H9 (cell line): ENCODE data around the gene EFCAB6. TPM values are rescaled to one million over a fixed set of nuclear protein-coding genes. Genes with fewer than 3 reads are reported as not detected.
A peak's percentile ranks its signal among the peaks of the same experiment; 100 is the strongest.

Experiments
- DNase-seq: peaks from one replicate; pipeline ENCODE4 v3.0.0-alpha.2; 2017
- H2AFZ ChIP-seq: one replicate; pipeline ENCODE4 v1.6.1; 2013; ENCODE audit warnings: mild to moderate bottlenecking, low read length, control low read depth, moderate library complexity
- H2AK5ac ChIP-seq: 2 replicates; pipeline ENCODE4 v1.6.1; 2013; ENCODE audit warnings: low read length, control low read depth, mixed read lengths; ENCODE audit not compliant: insufficient read length
- H2BK120ac ChIP-seq: one replicate; pipeline ENCODE4 v1.6.1; 2013; ENCODE audit warnings: low read depth, mild to moderate bottlenecking, low read length, control low read depth, inconsistent platforms; ENCODE audit not compliant: poor library complexity, severe bottlenecking
- H2BK12ac ChIP-seq: 2 replicates; pipeline ENCODE4 v1.6.1; 2013; ENCODE audit warnings: low read length, control low read depth, mixed read lengths, low read depth; ENCODE audit not compliant: insufficient read length
- H2BK15ac ChIP-seq: 2 replicates; pipeline ENCODE4 v1.6.1; 2013; ENCODE audit warnings: low read depth, low read length, control low read depth
- H2BK20ac ChIP-seq: one replicate; pipeline ENCODE4 v1.6.1; 2013; ENCODE audit warnings: low read depth, mild to moderate bottlenecking, low read length, control low read depth, inconsistent platforms; ENCODE audit not compliant: poor library complexity, severe bottlenecking
- H2BK5ac ChIP-seq: 2 replicates; pipeline ENCODE4 v1.6.1; 2013; ENCODE audit warnings: low read length, control low read depth, mixed read lengths; ENCODE audit not compliant: insufficient read length
- H3K14ac ChIP-seq: 2 replicates; pipeline ENCODE4 v1.6.1; 2013; ENCODE audit warnings: low read length, control low read depth; ENCODE audit not compliant: insufficient read depth
- H3K18ac ChIP-seq: 2 replicates; pipeline ENCODE4 v1.6.1; 2013; ENCODE audit warnings: low read depth, mild to moderate bottlenecking, mixed read lengths, low read length, control low read depth; ENCODE audit not compliant: insufficient read length
- H3K23ac ChIP-seq: 2 replicates; pipeline ENCODE4 v1.6.1; 2013; ENCODE audit warnings: low read length, control low read depth, mixed read lengths, low read depth; ENCODE audit not compliant: insufficient read length
- H3K23me2 ChIP-seq: 2 replicates; pipeline ENCODE4 v1.6.1; 2013; ENCODE audit warnings: low read depth, mild to moderate bottlenecking, mixed read lengths, low read length, control low read depth; ENCODE audit not compliant: insufficient read length, poor library complexity, severe bottlenecking
- H3K27ac ChIP-seq: 2 replicates; pipeline ENCODE4 v1.5.1; 2013; ENCODE audit warnings: low read length, control low read depth, mixed read lengths, low read depth; ENCODE audit not compliant: insufficient read length
- H3K27me3 ChIP-seq: 2 replicates; pipeline ENCODE4 v1.6.1; 2013; ENCODE audit warnings: low read length, control low read depth, inconsistent platforms; ENCODE audit not compliant: insufficient read depth
- H3K4ac ChIP-seq: 2 replicates; pipeline ENCODE4 v1.6.1; 2013; ENCODE audit warnings: low read depth, mild to moderate bottlenecking, control low read depth, inconsistent platforms, low read length, moderate library complexity
- H3K4me1 ChIP-seq: 2 replicates; pipeline ENCODE4 v1.6.1; 2013; ENCODE audit warnings: low read length, control low read depth, inconsistent platforms; ENCODE audit not compliant: insufficient read depth
- H3K4me2 ChIP-seq: 2 replicates; pipeline ENCODE4 v1.6.1; 2013; ENCODE audit warnings: low read length, control low read depth, mixed read lengths; ENCODE audit not compliant: insufficient read length, insufficient read depth
- H3K56ac ChIP-seq: 2 replicates; pipeline ENCODE4 v1.6.1; 2013; ENCODE audit warnings: low read depth, mild to moderate bottlenecking, mixed read lengths, low read length, control low read depth; ENCODE audit not compliant: insufficient read length
- H3K79me1 ChIP-seq: 2 replicates; pipeline ENCODE4 v1.6.1; 2013; ENCODE audit warnings: low read depth, mild to moderate bottlenecking, moderate library complexity, low read length, control low read depth, inconsistent platforms; ENCODE audit not compliant: insufficient read depth, poor library complexity, severe bottlenecking
- H3K79me2 ChIP-seq: 2 replicates; pipeline ENCODE4 v1.6.1; 2013; ENCODE audit warnings: low read length, control low read depth, inconsistent platforms; ENCODE audit not compliant: insufficient read depth
- H3K9ac ChIP-seq: 2 replicates; pipeline ENCODE4 v1.6.1; 2013; ENCODE audit warnings: low read length, control low read depth, mixed read lengths; ENCODE audit not compliant: insufficient read length; ENCODE audit errors: extremely low read depth
- H3K9me3 ChIP-seq: one replicate; pipeline ENCODE4 v1.6.1; 2013; ENCODE audit warnings: low read depth, low read length, inconsistent platforms; ENCODE audit not compliant: control insufficient read depth
- H3T11ph ChIP-seq: one replicate; pipeline ENCODE4 v1.6.1; 2013; ENCODE audit warnings: mild to moderate bottlenecking, low read length, control low read depth, inconsistent platforms
- H4K20me1 ChIP-seq: one replicate; pipeline ENCODE4 v1.6.1; 2013; ENCODE audit not compliant: control insufficient read depth, insufficient read length, insufficient read depth
- H4K5ac ChIP-seq: 2 replicates; pipeline ENCODE4 v1.6.1; 2013; ENCODE audit warnings: low read depth, mild to moderate bottlenecking, mixed read lengths, low read length, control low read depth; ENCODE audit not compliant: insufficient read length
- H4K8ac ChIP-seq: replicated peaks from 2 replicates; pipeline ENCODE4 v1.6.1; 2013; ENCODE audit warnings: low read length, control low read depth, mixed read lengths, low read depth; ENCODE audit not compliant: insufficient read length
- H4K91ac ChIP-seq: 2 replicates; pipeline ENCODE4 v1.6.1; 2013; ENCODE audit warnings: low read depth, mild to moderate bottlenecking, moderate library complexity, mixed read lengths, low read length, control low read depth; ENCODE audit not compliant: insufficient read length
- H3K27ac Mint-ChIP-seq, 3 experiments: 2 replicates in 2 of 3; 3 replicates in 1 of 3; pipeline ENCODE4 v1.8.0; 2020 to 2021; ENCODE audit warnings: mixed read lengths in 3 of 3, mild to moderate bottlenecking in 1 of 3, moderate library complexity in 1 of 3
- H3K27me3 Mint-ChIP-seq: 2 replicates; pipeline ENCODE4 v1.8.0; 2021; ENCODE audit warnings: low read depth, mild to moderate bottlenecking, moderate library complexity, mixed read lengths
- H3K36me3 Mint-ChIP-seq, 3 experiments: 2 replicates in 2 of 3; 3 replicates in 1 of 3; pipeline ENCODE4 v1.8.0; 2020 to 2021; ENCODE audit warnings: low read depth in 3 of 3, mixed read lengths in 3 of 3; ENCODE audit not compliant: insufficient read depth in 1 of 3
- H3K4me1 Mint-ChIP-seq, 2 experiments: 2 replicates each; pipeline ENCODE4 v1.8.0; 2020; ENCODE audit warnings: mixed read lengths in 2 of 2
- H3K4me3 Mint-ChIP-seq, 2 experiments: 2 replicates in 1 of 2; 3 replicates in 1 of 2; pipeline ENCODE4 v1.8.0; 2020 to 2021; ENCODE audit warnings: mild to moderate bottlenecking in 2 of 2, mixed read lengths in 2 of 2, moderate library complexity in 1 of 2
- H3K9me3 Mint-ChIP-seq, 2 experiments: 2 replicates in 1 of 2; 3 replicates in 1 of 2; pipeline ENCODE4 v1.8.0; 2020; ENCODE audit warnings: mild to moderate bottlenecking in 2 of 2, mixed read lengths in 2 of 2, moderate library complexity in 1 of 2
- WGBS: extraction: QIAGEN DNeasy Blood & Tissue Kit; methylation state at CpG from one replicate; pipeline ENCODE4 v1.1.7; 2013; ENCODE audit warnings: missing lambda C conversion rate, low lambda C conversion rate, mixed read lengths; ENCODE audit not compliant: insufficient read length; ENCODE audit errors: extremely low coverage; 5-methylcytosine and 5-hydroxymethylcytosine counted together
- total RNA-seq: library from RNA; stranded (reverse); gene quantifications from 2 replicates; pipeline ENCODE4 v1.2.1, GENCODE V29; 2021
- TF ChIP-seq, protein P1 (sequence below): fragments of 200-600 bp; sonication (generic); conservative IDR thresholded peaks from 3 replicates; pipeline ENCODE4 v1.8.0; 2021; ENCODE audit warnings: antibody characterized with exemption, mild to moderate bottlenecking

The EFCAB6 gene
- total RNA-seq, 1 experiment from 2014 or later, result 0.31 TPM

GRCh38 chr22:43851979-43852307 lies 39.8 kb upstream of the EFCAB6 start:
- no peak overlapping the region for H2BK5ac ChIP-seq
- H3K18ac ChIP-seq, result no peak overlapping the region
- H2BK15ac ChIP-seq, result no peak overlapping the region
- no peak overlapping the region for H3K4ac ChIP-seq
- H2AFZ ChIP-seq, result no peak overlapping the region
- H3K23ac ChIP-seq, result no peak overlapping the region
- H2BK20ac ChIP-seq, result no peak overlapping the region
- no peak overlapping the region for H4K8ac ChIP-seq
- H3K4me1 Mint-ChIP-seq, result peaks cover 50 to 51% of the 10 kb centered on the region in 2 experiments
- H3K79me2 ChIP-seq, result peaks cover 15% of the 10 kb centered on the region; the same call in 1 of the 2 replicates
- H3K23me2 ChIP-seq, result no peaks in the 10 kb centered on the region
- WGBS, result no CpG with 5 or more reads among the region's 3 CpGs
- H3K79me1 ChIP-seq, result no peaks in the 10 kb centered on the region
- peak overlapping the region in 2 of 3 experiments; percentile 39 to 80; a peak in 4 of 7 replicates for H3K27ac Mint-ChIP-seq
- H2AK5ac ChIP-seq, result no peak overlapping the region
- H3K27me3 ChIP-seq, result no peaks in the 10 kb centered on the region
- no peak overlapping the region for H3T11ph ChIP-seq
- no peak overlapping the region for H3K56ac ChIP-seq
- H4K5ac ChIP-seq, result no peak overlapping the region
- peaks cover 6 to 8% of the 10 kb centered on the region in 2 experiments for H3K9me3 Mint-ChIP-seq
- H2BK120ac ChIP-seq, result no peak overlapping the region
- no peaks in the 10 kb centered on the region for H3K27me3 Mint-ChIP-seq
- H4K91ac ChIP-seq, result no peak overlapping the region
- 0 out of 5 replicates have a peak overlapping the region, but pooled peaks of 1 of the 2 experiments have one; percentile 20 for H3K4me3 Mint-ChIP-seq
- peaks cover 5% of the 10 kb centered on the region; the same call in 1 of the 2 replicates for H3K4me1 ChIP-seq
- DNase-seq, result no peak
- no peak overlapping the region for H3K27ac ChIP-seq
- no peak overlapping the region for H3K9ac ChIP-seq
- TF ChIP-seq, protein P1, sequence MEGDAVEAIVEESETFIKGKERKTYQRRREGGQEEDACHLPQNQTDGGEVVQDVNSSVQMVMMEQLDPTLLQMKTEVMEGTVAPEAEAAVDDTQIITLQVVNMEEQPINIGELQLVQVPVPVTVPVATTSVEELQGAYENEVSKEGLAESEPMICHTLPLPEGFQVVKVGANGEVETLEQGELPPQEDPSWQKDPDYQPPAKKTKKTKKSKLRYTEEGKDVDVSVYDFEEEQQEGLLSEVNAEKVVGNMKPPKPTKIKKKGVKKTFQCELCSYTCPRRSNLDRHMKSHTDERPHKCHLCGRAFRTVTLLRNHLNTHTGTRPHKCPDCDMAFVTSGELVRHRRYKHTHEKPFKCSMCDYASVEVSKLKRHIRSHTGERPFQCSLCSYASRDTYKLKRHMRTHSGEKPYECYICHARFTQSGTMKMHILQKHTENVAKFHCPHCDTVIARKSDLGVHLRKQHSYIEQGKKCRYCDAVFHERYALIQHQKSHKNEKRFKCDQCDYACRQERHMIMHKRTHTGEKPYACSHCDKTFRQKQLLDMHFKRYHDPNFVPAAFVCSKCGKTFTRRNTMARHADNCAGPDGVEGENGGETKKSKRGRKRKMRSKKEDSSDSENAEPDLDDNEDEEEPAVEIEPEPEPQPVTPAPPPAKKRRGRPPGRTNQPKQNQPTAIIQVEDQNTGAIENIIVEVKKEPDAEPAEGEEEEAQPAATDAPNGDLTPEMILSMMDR, result no peak
- no peak overlapping the region for H2BK12ac ChIP-seq
- peaks cover 3% of the 10 kb centered on the region for H4K20me1 ChIP-seq
- H3K14ac ChIP-seq, result no peak overlapping the region
- no peaks in the 10 kb centered on the region for H3K9me3 ChIP-seq
- no peak overlapping the region for H3K4me2 ChIP-seq
- H3K36me3 Mint-ChIP-seq, result peaks cover 2 to 19% (median 5%) of the 10 kb centered on the region in 3 experiments
